GM19099 (cell line): ENCODE data around the gene POM121L2.

Experiments
- POLR2A ChIP-seq: IDR thresholded peaks from 3 replicates; pipeline ENCODE4 v1.6.1; 2011; ENCODE audit warnings: low read depth; ENCODE audit not compliant: insufficient read length; ENCODE audit errors: extremely low read depth

The POM121L2 gene

GRCh38 chr6:27281105-27281539 lies 31.0 kb downstream of the POM121L2 start:
- no peak for TF ChIP-seq POLR2A

- TF ChIP-seq POLR2A: no peak
Measured at GRCh38 chr6:27280540-27281000, 31.5 kb downstream of the POM121L2 start.

- TF ChIP-seq POLR2A: no peak
Measured at GRCh38 chr6:27280064-27280539, 32.0 kb downstream of the POM121L2 start.

- no peak for TF ChIP-seq POLR2A
Measured at GRCh38 chr6:27279513-27280063, 32.5 kb downstream of the POM121L2 start.

- TF ChIP-seq POLR2A: no peak
Measured at GRCh38 chr6:27275025-27275956, 36.8 kb downstream of the POM121L2 start.

GRCh38 chr6:27273783-27274182 lies 38.3 kb downstream of the POM121L2 start:
- no peak for TF ChIP-seq POLR2A

- no peak for TF ChIP-seq POLR2A
Measured at GRCh38 chr6:27268803-27269202, 43.3 kb downstream of the POM121L2 start.

- no peak for TF ChIP-seq POLR2A
Measured at GRCh38 chr6:27267857-27268434, 44.1 kb downstream of the POM121L2 start.

- no peak for TF ChIP-seq POLR2A
Measured at GRCh38 chr6:27263886-27264285, 48.2 kb downstream of the POM121L2 start.

- no peak for TF ChIP-seq POLR2A
Measured at GRCh38 chr6:27260836-27261375, 51.2 kb downstream of the POM121L2 start.

- no peak for TF ChIP-seq POLR2A
Measured at GRCh38 chr6:27260369-27260768, 51.7 kb downstream of the POM121L2 start.
